Endodermal cell (in vitro differentiated cells): ENCODE results near the gene SND1. TPM values are rescaled to one million over a fixed set of nuclear protein-coding genes. Genes with fewer than 3 reads are reported as not detected.
A peak's percentile ranks its signal among the peaks of the same experiment; 100 is the strongest.

ENCODE experiments used
- DNase-seq: peaks from one replicate; pipeline ENCODE4 v3.0.0-alpha.2; 2017
- H3K27ac ChIP-seq: 2 replicates; pipeline ENCODE4 v1.5.1; 2013; ENCODE audit warnings: mild to moderate bottlenecking, low read depth, low read length, moderate library complexity
- H3K27me3 ChIP-seq: 2 replicates; pipeline ENCODE4 v1.6.1; 2013; ENCODE audit warnings: mild to moderate bottlenecking, low read length, moderate library complexity; ENCODE audit not compliant: insufficient read depth, control insufficient read depth, poor library complexity, severe bottlenecking
- H3K36me3 ChIP-seq: 2 replicates; pipeline ENCODE4 v1.7.0; 2013; ENCODE audit warnings: mild to moderate bottlenecking, low read length, moderate library complexity; ENCODE audit not compliant: control insufficient read depth, insufficient read depth
- H3K4me1 ChIP-seq: one replicate; pipeline ENCODE4 v1.7.0; 2013; ENCODE audit warnings: low read length; ENCODE audit not compliant: control insufficient read depth, insufficient read depth
- H3K4me3 ChIP-seq: 2 replicates; pipeline ENCODE4 v1.5.1; 2013; ENCODE audit warnings: mild to moderate bottlenecking, low read length, moderate library complexity
- H3K9ac ChIP-seq: 2 replicates; pipeline ENCODE4 v1.6.1; 2013; ENCODE audit warnings: mild to moderate bottlenecking, low read length, moderate library complexity; ENCODE audit not compliant: poor library complexity, severe bottlenecking; ENCODE audit errors: extremely low read depth
- H3K9me3 ChIP-seq: 2 replicates; pipeline ENCODE4 v1.6.1; 2013; ENCODE audit warnings: mild to moderate bottlenecking, low read length, moderate library complexity; ENCODE audit not compliant: control insufficient read depth
- H3K27ac Mint-ChIP-seq: 2 replicates; pipeline ENCODE4 v1.8.0; 2020; ENCODE audit warnings: mixed read lengths
- H3K27me3 Mint-ChIP-seq: 2 replicates; pipeline ENCODE4 v1.8.0; 2021; ENCODE audit warnings: mild to moderate bottlenecking, mixed read lengths; ENCODE audit not compliant: insufficient read depth
- H3K36me3 Mint-ChIP-seq: 2 replicates; pipeline ENCODE4 v1.8.0; 2020; ENCODE audit warnings: low read depth, mixed read lengths
- H3K4me1 Mint-ChIP-seq: 2 replicates; pipeline ENCODE4 v1.8.0; 2020; ENCODE audit warnings: mixed read lengths
- H3K4me3 Mint-ChIP-seq: 2 replicates; pipeline ENCODE4 v1.8.0; 2020; ENCODE audit warnings: mild to moderate bottlenecking, moderate library complexity, mixed read lengths
- H3K9me3 Mint-ChIP-seq: 2 replicates; pipeline ENCODE4 v1.8.0; 2020; ENCODE audit warnings: mild to moderate bottlenecking, mixed read lengths
- CTCF ChIP-seq: fragments of 200-600 bp; sonication (generic); conservative IDR thresholded peaks from 2 replicates; pipeline ENCODE4 v1.5.0; 2021; ENCODE audit warnings: antibody characterized with exemption, mild to moderate bottlenecking
- WGBS, 2 experiments: methylation state at CpG; one replicate each; pipeline versions ENCODE4 v1.1.5 to v1.1.7; 2013; ENCODE audit warnings: missing lambda C conversion rate in 2 of 2, mixed read lengths in 1 of 2; ENCODE audit not compliant: insufficient coverage in 1 of 2, insufficient read length in 1 of 2; 5-methylcytosine and 5-hydroxymethylcytosine counted together
- total RNA-seq, 2 donors: library from RNA; stranded (reverse); fragmentation: NEBNext Ultra II Directional in 1 of 2; extraction: Animal tissue kit (Norgen Biotek cat#: 25700) in 1 of 2; gene quantifications; 2 replicates in 1 of 2; 3 replicates in 1 of 2; pipeline ENCODE4 v1.2.1, GENCODE V29; 2021

SND1 gene
- total RNA-seq, 2 donors from 2014 or later, result 240 to 267 TPM

GRCh38 chr7:127702052-127702652, 50.2 kb downstream of the SND1 start:
- peaks cover 97% of the 10 kb centered on the region for H3K36me3 ChIP-seq
- WGBS, 2 experiments, result 81 to 100% methylated on average over 1 to 6 of the region's 6 CpGs
- no peak overlapping the region for H3K9ac ChIP-seq
- no peaks in the 10 kb centered on the region for H3K9me3 ChIP-seq
- Mint-ChIP-seq H3K9me3 (no peaks in the 10 kb centered on the region), H3K36me3 (peaks cover 90% of the 10 kb centered on the region), H3K4me1 (peaks cover 17% of the 10 kb centered on the region), H3K27ac (no peak overlapping the region), H3K27me3 (no peaks in the 10 kb centered on the region), H3K4me3 (no peak overlapping the region)
- H3K27me3 ChIP-seq, result no peaks in the 10 kb centered on the region
- no peak for TF ChIP-seq CTCF
- H3K27ac ChIP-seq, result no peak overlapping the region
- no peak overlapping the region for H3K4me3 ChIP-seq
- no peak for DNase-seq
- peaks cover 2% of the 10 kb centered on the region for H3K4me1 ChIP-seq

- Histone ChIP-seq H3K36me3 (peaks cover 97% of the 10 kb centered on the region), H3K27ac (no peak overlapping the region), H3K27me3 (no peaks in the 10 kb centered on the region), H3K9ac (no peak overlapping the region), H3K4me3 (no peak overlapping the region), H3K9me3 (no peaks in the 10 kb centered on the region), H3K4me1 (peaks cover 2% of the 10 kb centered on the region)
- peaks cover 17% of the 10 kb centered on the region for H3K4me1 Mint-ChIP-seq
- WGBS, 2 experiments, result 97% methylated on average over 7 of the region's 7 CpGs
- peaks cover 87% of the 10 kb centered on the region for H3K36me3 Mint-ChIP-seq
- no peaks in the 10 kb centered on the region for H3K27me3 Mint-ChIP-seq
- no peak for DNase-seq
- no peaks in the 10 kb centered on the region for H3K9me3 Mint-ChIP-seq
- no peak overlapping the region for H3K27ac Mint-ChIP-seq
- H3K4me3 Mint-ChIP-seq, result no peak overlapping the region
- TF ChIP-seq CTCF, result no peak
Observed at GRCh38 chr7:127702938-127703337, 50.9 kb downstream of the SND1 start.

- H3K9ac ChIP-seq, result no peak overlapping the region
- peaks cover 96% of the 10 kb centered on the region for H3K36me3 ChIP-seq
- peaks cover 79% of the 10 kb centered on the region for H3K36me3 Mint-ChIP-seq
- peak overlapping the region; percentile 11 for H3K27ac Mint-ChIP-seq
- no peak for TF ChIP-seq CTCF
- DNase-seq, result no peak
- no peaks in the 10 kb centered on the region for H3K27me3 Mint-ChIP-seq
- H3K4me1 ChIP-seq, result peaks cover 2% of the 10 kb centered on the region
- H3K27me3 ChIP-seq, result no peaks in the 10 kb centered on the region
- 88% methylated on average over 1 of the region's 1 CpG; no CpG with 5 or more reads in 1 of the 2 experiments for WGBS, 2 experiments
- no peak overlapping the region for H3K4me3 Mint-ChIP-seq
- H3K9me3 Mint-ChIP-seq, result no peaks in the 10 kb centered on the region
- H3K9me3 ChIP-seq, result no peaks in the 10 kb centered on the region
- no peak overlapping the region for H3K4me3 ChIP-seq
- H3K4me1 Mint-ChIP-seq, result peaks cover 17% of the 10 kb centered on the region
- no peak overlapping the region for H3K27ac ChIP-seq
Observed at GRCh38 chr7:127704211-127704610, 52.2 kb downstream of the SND1 start.
